GOT3 (cell line): Measurements from ENCODE around the gene ALPI.
A peak's percentile ranks its signal among the peaks of the same experiment; 100 is the strongest.
"Not testable (repeated sequence)": the region's sequence is repeated elsewhere in the genome, so short reads cannot be mapped to it uniquely, and the experiment has no call there.

Experiments used
- DNase-seq: peaks from one replicate; lab custom pipeline; 2025; ENCODE audit warnings: mixed read lengths; lab: John Stamatoyannopoulos, UW

The ALPI gene

DNA sequence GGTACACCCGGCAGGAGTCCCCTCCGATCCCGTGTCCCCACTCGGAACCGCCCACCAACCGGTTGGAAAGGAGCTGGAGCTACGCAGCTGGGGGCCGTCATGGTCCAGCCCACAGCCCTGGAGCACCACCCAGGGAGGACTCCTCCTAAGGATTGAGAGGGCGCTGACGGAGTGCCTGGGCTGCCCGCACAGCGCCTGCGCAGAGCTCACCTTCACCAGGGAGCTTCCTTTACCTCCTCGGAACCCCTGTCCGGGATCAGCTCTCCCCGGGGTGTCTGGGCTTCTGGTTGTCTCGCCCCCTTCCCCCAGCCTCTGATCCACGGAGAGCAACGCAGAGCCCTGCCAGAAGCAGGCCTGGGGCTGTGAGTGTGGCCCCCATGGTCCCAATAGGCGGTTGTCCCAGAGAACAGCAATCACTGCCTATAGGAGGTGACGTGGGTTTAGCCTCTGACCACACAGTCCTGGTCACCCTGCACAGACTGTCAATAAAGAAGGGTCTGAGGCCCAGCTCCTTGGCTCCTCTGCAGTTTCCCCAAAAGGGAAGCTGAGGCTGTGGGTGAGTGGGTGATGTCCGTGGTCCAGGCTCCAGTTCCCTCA, 34.7 kb upstream of the ALPI start:
- DNase-seq = no peak

GRCh38 chr2:232422051-232422450, 33.9 kb upstream of the ALPI start:
- DNase-seq = no peak

- DNase-seq = not testable (repeated sequence)
These were observed 33.0 kb upstream of the ALPI start for GRCh38 chr2:232422996-232423395.

- not testable (repeated sequence) for DNase-seq
These were observed 32.5 kb upstream of the ALPI start for GRCh38 chr2:232423407-232423806.

GRCh38 chr2:232431705-232432590, 24.0 kb upstream of the ALPI start:
- DNase-seq = no peak

- DNase-seq = no peak
These were observed 23.3 kb upstream of the ALPI start for GRCh38 chr2:232432598-232433184.

GRCh38 chr2:232433622-232434021, 22.3 kb upstream of the ALPI start:
- not testable (repeated sequence) for DNase-seq

DNA sequence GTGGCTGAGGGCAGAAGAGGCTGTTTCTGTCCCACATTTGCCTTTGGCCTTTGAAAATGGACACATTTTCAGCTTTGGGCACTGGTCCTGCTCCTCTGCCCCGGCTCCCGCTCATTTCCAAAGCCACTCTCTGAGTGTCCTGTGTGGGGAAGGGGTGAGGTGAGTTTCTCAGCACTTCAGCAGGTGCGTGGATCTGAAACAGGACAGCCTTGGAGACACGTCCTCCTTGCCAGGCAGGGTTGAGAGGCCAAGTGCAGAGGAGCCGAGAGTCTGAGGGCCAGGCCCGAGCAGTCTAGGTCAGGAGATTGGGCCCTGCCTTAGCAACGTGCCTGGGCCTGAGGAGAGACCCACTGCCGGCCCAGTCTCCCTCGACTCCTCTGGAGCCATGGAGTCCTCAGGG, 21.9 kb upstream of the ALPI start:
- no peak for DNase-seq

DNA sequence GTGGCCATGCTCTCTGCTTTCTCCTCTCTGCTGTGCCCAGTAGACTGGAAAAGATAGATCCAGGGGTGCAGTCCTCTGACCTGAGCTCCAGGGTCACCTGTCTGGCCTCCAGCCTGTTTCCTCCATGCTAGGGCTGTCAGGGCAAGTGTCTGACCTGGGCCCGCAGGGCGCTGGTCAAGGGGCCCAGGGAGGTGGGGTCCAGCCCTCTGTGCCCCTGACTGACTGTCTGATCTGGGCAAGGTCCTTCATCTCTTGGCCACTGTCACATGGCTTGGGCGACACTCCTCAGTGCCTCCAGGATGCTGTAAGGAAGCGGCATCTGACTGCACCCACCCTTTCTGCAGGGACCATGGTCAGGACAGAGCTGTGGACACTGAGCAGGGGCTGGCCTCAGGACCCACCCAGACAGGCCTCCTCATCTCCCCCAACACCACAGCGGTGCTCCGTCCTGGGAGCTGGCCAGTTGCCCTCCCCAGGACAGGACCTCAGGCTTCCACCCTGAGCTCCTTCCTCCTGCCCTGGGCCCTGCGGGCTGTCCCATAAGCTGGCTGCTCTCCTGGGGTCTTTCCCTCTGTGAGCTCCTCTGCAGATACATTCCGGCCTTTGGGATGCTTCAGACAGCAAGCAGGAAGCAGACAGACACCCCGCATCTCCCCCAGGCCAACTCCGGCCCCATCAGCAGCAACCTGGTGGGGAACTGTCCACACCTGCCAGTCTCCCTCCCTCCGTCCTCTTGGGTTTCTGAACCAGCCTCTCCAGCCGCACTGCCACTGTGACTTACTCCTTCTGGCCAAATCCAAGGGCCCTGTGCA, 21.2 kb upstream of the ALPI start:
- no peak for DNase-seq

DNA sequence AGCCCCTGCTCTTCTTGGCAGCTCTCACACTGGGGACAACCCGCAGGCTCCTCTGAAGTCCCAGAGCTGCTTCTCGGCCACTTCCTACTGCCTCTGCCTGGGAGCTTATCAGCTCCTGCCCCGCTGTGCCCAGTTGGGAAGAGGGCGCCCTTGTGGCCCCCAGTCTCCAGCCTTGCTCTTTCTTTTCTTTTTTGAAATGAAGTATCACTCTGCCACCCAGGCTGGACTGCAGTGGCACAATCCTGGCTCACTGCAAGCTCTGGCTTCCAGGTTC, 20.6 kb upstream of the ALPI start:
- no peak for DNase-seq

- no peak for DNase-seq
These were observed 20.1 kb upstream of the ALPI start for GRCh38 chr2:232435805-232436204.

DNA sequence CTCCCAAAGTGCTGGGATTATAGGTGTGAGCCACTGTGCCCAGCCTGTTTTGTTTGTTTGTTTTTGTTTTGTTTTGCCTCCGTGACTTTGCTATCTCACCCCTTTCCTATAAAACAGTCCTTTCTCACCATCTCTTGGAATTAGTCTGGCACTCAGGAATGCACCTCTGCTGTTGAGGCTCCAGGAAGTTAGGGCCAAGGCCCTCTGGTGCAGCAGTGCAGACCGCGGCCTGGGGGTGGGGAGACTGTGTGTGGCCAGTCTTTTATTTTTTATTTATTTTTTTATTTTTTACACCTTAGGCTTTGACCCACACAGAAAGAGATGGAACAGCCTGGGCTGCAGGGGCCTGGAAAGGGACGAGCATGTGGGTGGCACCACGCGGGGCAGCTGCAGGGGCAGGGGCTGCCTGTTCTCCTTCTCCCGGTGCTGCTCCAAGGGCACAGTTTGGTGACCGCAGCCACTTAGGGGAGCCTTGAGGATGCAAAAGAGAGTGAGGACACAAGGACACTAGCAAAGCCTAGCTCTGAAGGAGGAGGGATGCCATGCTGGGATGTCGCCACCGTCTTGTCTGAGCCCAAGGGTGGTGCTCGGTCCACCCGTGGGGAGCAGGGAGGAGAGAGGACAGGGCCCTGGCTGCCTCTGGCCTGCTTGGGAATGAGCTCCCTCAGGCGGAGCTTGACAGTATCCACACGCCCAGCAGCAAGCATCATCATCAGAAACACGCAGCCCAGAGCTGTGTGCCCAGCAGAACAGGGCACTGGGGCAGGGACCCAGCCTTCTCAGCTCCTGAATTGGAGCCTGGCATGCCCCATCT, 19.4 kb upstream of the ALPI start:
- DNase-seq = no peak

DNA sequence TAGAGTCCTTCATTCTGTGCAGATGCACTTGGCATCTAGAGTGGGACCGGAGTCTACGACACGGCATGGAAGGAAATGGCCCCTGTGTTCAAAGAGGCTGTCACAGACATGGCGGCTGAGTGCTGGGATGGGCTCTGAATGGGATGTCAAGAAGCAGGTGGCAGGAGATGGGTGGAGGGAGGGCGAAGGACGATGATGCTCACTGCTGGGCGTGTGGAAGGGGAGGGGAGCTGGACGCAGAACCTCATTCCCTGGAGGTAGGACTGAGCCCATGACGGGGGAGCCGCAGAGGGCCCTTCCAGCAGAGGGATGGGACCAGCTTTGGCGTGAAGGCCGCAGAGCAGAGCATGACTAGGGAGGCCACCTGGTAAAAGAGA, 18.8 kb upstream of the ALPI start:
- no peak for DNase-seq

DNA sequence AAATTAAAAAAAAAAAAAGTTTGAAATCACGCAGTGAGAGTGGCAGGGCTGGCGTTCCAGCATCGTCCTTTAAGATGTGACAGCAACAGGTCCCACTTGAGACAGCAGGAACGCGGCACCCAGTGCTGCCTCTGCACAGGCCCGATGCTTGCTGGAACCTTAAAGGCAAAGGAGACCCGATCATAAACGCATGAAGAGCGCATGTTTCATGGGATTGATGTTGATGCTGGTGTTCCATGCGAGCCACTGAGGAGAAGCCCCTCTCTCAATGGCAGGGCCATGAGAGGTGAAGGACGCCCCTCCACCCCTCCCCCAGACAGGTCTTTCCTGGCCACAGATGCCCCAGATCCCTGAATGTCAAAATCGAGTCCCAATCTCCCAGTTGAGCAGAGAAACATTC, 17.9 kb upstream of the ALPI start:
- no peak for DNase-seq

- DNase-seq = no peak
These were observed 16.8 kb upstream of the ALPI start for GRCh38 chr2:232438951-232439757.

DNA sequence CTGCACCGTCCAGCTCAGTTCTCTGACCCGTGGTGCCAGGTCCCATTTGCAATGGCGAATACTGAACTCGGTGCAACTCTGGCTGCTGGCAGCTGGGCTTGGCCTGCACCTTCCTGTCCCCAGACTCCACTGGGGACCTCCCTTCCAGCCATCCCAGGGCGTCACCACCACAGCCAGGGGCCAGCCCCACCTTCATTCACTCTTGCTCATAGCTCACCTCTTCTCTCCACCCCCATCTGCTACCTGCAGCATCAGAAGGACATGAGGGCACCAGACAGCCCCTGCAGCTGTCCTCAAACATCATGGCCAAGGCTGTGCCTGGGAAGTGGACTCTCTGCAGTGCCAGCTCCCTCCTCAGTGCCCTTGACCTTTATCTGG, 16.2 kb upstream of the ALPI start:
- no peak for DNase-seq

DNA sequence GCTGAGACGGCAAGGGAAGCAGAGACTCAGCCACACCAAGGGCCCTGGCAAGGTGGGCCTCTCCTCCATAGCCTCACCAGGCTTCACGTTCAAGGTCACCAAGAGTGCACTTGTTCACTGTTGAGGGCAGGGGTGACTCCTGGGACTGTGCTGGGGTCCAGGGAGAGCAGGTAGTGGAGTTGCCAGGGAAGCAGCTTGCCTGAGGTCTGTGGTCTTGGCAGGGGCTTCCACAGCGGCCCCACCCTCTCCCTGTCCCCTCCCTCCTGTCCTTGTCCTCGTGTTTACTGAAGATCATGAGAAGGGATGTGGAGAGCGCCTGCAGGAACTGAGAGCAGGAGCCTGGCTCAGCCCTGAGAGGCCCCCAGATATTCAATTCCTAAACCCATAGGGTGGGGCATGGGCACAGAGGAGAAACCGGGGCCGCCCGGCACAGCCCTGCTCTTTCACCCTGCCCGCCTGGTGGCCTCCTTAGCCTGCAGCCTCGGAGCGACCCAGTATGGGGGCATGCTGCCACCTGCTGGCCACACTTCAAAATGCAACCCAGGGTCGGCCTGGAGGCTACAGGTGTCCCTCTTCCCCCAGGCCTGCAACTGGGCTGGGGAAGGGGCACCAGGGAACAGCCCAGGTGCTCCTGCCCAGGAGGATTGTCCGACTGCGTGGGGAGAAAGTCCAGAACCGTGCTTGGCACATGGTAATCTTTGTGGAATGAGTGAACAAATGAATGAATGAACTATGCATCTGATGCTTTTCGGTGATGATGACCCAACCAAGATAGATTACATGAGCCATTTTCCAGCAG, 15.5 kb upstream of the ALPI start:
- DNase-seq = peak; percentile 39

GRCh38 chr2:232441147-232441651, 14.8 kb upstream of the ALPI start:
- DNase-seq = no peak

- DNase-seq = not testable (repeated sequence)
These were observed 14.0 kb upstream of the ALPI start for GRCh38 chr2:232441922-232442321.

GRCh38 chr2:232442431-232442830, 13.5 kb upstream of the ALPI start:
- not testable (repeated sequence) for DNase-seq
